Ishikawa (cell line): ENCODE results near the gene CEP162.

Experiments used
- MAX ChIP-seq: IDR thresholded peaks from 2 replicates; pipeline ENCODE4 v1.6.1; 2012
- REST ChIP-seq: IDR thresholded peaks from 2 replicates; pipeline ENCODE4 v1.6.1; 2012; ENCODE audit warnings: low read depth, mild to moderate bottlenecking

GRCh38 chr6:84151669-84152068, 75.8 kb downstream of the CEP162 start:
- no peak for TF ChIP-seq REST
- no peak for TF ChIP-seq MAX
